NCI-H1105 treated with DMSO at 0.1 percent for 48 hours (cell line): ENCODE results near the gene ZNF519.
"Not testable (repeated sequence)": the region's sequence is repeated elsewhere in the genome, so short reads cannot be mapped to it uniquely, and the experiment has no call there.

Experiments
- DNase-seq: peaks from one replicate; lab custom pipeline; 2025; lab: John Stamatoyannopoulos, UW

Gene ZNF519

DNA sequence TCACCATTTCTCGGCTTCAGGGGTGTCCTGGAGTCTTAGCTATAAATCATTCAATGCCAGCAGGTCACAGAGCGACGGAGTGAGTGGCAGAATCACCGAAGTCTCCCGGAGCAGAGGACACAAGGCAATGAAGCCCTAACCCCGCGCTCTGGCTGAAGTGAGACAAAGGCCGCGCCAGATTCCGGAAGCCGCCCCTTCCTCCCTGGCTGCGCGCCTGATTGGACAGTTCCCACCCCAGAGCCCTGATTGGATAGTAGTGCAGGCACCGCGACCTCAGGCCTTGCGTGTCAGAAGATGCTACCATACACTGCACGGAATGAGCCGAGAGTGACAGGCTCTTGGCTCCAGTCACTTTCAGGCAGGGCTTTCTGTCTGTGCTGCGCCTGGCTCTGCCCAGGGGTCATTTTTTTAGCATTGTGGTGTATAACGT lies at the start of gene ZNF519:
Gene ZNF519, minus strand, starts transcription at position 165 of the 430 bp plus-strand sequence. Its CDS starts 158 bp downstream, at position 7.
- DNase-seq = peak; percentile 95

DNA sequence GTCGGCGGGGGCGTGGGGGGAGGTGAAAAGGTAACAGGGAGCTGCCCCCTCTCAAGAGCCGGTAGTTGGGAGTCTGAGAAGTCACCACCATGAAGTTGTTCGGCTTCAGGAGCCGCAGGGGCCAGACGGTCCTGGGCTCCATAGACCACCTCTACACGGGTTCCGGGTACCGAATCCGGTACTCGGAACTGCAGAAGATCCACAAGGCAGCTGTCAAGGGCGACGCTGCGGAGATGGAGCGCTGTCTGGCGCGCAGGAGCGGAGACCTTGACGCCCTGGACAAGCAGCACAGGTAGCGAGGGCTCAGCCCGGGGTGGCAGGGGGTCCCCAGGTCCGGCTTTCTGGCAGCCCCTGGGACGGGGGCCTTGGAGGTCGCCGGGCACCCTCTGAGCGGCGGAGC lies 47.1 kb upstream of the ZNF519 start:
- DNase-seq = no peak

DNA sequence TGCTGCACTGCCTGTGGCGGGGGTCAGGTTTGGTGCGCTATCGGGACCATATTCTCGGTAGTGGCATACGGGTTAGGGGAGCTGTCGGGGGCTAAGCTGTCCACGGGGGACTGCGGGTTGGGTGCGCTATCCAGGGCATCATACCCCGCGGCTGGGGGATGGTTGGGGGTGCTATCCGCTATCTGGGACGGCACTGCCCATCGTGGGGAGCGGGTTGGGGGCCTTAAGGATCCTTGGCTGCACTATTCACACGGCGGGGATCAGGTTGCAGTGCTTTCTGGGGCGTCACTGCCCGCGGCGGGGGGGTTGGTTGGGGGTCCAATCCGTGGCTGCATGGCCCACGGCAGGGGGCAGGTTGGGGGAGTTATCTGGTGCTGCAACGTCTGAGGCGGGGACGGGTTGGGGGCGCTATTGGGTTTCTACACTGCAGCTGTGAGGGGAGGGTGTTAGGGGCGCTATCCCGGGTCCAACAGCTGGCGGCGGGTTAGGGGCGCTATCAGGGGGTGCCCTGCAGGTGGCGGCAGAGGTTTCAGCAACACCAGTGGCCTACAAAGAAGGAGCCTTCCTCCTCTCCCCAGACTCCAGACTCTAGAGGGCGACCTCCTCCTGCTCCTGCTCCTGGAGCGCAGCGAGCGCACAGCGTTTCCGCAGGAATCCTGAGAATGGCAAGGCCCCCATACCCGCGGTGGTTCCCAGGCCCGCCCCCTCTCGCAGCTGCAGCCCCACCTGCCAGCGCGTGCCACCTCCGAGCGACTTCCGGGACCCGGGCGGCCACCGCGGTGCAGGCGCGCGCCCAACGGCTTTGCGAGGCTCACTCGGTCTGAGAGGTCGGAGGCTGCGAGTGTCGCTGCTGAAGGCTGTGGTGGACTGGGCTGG lies 46.3 kb upstream of the ZNF519 start:
- peak; percentile 54 for DNase-seq

DNA sequence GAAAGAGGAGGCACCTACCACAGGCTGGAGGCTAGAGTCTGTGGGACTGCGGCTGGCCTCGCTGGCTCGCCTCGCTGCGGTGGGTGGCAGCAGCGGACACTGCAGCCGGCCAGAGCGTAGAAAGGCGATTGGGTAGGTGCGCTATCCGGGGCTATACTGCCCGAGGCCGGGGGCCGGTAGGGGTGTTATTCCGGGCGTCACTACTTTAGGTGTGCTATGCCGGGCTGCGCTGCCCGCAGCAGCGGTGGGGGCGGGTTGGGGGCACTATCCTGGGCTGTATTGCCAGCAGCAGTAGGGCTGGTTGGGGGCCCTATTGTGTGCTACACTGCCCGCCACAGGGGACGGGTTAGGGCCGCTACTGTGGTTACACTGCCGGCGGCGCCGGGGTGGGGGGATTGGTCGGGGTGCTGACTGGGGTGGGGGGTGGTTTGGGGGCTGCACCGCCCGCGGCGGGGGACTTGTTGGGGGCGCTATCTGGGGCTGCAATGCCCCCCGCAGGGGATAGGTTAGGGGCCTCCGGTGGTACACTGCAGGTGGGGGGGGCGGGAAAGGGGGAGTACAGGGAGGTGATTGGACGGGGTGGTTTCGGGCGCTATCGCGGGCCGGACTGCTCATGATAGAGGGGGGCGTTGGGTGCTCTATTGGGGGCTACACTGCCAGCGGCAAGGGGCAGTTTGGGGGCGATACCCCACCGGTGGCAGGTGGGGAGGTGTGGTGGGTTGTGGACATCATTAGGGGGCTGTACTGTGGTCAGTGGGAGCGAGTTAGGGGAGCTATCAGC lies 45.5 kb upstream of the ZNF519 start:
- not testable (repeated sequence) for DNase-seq

DNA sequence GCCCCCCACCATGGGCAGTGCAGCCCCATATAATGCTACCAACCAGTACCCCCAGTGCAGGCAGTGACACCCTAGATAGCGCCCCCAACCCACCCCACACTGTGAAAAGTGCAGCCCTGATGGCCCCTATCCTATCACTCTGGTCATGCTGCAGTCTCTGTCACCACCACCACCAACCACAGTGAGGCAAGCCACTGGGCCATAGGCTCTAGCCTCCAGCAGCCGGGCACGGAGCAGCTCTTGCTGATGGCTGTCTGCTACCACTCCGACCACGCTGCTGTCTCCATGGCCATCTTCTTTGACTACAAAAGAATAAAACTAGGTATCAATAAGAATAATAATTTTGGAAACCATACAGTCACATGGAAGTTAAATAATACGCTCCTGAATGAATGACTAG lies 43.2 kb upstream of the ZNF519 start:
- DNase-seq = not testable (repeated sequence)

DNA sequence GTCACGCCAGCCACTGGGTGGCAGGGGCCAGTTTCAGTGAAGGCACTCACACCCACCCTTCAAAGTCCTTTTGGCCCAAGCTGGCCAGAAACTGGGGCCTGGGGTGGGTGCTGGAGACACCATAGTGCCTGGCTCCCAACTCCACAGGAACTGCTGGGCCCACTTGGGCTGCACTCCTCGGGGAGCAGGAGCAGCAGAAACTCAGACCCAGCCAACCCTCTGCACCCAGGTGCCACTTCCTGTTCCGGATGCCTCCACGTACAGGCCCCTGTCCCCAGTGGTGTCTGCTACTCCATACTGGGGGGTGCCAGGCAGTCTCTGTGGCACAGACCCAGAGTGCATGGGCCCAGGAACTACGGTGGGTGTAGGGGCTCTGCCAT lies 42.5 kb upstream of the ZNF519 start:
- DNase-seq = no peak

DNA sequence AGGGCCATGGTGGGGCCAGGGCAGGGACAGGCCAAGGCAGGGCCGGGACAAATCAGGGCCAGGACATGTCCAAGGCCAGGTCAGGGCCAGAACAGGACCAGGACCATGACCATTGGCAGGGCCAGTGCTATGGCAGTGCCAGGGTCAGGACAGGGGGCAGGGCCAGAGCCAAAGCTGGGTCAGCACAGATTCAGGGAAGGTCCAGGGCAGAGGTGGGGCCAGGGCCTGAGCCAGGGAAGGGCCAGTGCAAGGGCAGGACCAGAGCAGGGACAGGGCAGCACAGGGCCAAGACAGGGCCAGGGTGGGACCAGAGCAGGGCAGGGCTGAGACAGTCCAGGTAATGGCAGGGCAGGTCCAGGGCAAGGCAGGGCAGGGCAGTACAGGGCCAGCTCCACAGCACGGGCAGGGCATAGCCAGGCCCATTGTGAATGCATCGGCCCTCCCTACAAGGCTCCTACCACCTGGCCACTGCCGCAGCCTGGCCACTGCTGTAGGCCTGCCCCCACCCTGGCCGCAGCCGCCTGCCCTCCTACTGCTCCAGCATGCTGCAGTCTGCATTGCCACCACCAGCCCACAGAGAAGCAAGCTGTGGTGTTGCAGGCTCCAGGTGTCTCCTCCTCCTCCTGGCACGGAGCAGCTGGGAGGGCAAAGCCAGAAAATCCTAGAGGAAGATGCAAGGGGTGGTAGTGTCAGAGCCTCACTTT lies 41.9 kb upstream of the ZNF519 start:
- DNase-seq = not testable (repeated sequence)

DNA sequence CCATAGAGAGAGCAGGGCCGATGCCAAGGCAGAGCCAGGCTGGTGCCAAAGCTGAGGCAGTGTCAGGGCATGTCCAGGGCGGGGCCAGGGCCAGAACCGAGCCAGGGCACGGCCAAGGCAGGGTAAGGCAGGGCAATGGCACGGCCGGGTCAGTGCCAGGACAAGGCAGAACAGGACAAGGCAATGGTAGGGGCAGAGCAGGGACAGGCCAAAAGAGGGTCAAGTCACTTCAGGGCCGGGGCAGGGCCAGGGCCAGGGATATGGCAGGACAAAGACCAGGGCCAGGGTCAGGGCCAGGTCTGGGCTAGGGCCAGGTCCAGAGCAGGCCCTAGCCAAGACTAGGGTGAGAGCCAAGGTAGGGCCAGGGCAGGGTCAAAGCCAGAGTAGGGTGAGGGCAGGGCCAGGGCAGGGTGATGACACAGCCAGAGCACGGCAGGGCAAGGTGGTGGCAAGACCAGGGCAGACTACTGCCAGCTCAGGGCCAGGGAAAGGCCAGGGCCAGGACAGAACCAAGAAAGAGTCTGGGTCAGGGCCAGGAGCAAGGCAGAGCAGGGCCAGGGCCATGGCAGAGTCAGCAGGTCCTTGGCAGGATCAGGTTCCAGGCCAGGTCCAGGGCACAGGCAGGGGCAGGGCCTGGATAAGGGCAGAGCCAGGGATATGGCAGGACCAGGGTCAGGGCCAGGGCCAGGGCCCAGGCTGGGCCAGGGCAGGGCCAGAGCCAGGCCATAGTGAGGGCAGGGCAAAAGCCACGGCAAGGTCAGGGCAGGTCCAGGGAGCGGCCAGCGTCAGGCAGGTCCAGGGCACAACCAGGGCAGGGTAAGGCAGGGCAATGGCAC lies 41.1 kb upstream of the ZNF519 start:
- not testable (repeated sequence) for DNase-seq

DNA sequence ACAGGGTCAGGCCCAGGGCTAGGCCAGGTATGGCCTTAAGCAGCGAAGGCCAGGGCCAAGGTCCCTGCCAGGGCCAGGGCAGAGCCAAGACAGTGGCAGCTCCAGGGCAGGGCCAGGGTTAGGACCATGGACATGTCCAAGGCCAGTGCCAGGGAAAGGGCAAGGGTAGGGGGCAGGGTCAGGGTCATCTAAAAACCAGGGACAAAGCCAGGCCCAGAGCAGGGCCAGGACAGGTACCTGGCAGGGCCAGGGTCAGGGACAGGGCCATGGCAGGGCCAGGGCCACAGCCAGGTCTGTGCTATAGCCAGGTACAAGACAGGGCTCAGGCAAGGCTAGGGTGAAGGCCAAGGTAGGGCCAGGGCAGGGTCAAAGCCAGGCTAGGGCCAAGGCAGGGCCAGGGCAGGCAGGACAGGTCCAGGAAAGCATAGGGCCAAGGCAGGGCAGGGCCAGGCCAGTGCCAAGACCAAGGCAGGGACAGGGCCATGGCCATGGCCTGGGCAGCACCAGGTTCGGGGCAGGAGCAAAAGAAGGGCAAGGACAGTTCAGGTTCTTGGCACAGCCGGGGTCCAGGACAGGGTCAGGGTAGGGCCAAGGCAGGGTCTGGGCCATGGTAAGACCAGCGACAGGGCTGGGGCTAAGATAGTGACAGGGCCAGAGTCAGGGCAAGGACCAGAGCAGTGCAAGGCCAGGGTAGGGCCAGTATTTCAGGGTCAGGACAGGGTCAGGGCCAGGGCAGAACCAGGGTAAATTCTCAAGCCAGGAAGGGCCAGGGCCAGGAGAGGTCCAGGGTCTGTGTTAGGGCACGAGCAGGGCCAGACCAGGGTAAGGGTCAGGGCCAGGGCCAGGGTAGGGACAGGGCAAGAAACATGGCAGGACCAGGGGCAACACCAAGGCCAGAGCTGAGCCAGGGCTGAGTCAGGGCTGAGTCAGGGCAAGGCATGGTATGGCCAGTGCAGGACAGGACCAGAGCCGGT lies 40.2 kb upstream of the ZNF519 start:
- not testable (repeated sequence) for DNase-seq

DNA sequence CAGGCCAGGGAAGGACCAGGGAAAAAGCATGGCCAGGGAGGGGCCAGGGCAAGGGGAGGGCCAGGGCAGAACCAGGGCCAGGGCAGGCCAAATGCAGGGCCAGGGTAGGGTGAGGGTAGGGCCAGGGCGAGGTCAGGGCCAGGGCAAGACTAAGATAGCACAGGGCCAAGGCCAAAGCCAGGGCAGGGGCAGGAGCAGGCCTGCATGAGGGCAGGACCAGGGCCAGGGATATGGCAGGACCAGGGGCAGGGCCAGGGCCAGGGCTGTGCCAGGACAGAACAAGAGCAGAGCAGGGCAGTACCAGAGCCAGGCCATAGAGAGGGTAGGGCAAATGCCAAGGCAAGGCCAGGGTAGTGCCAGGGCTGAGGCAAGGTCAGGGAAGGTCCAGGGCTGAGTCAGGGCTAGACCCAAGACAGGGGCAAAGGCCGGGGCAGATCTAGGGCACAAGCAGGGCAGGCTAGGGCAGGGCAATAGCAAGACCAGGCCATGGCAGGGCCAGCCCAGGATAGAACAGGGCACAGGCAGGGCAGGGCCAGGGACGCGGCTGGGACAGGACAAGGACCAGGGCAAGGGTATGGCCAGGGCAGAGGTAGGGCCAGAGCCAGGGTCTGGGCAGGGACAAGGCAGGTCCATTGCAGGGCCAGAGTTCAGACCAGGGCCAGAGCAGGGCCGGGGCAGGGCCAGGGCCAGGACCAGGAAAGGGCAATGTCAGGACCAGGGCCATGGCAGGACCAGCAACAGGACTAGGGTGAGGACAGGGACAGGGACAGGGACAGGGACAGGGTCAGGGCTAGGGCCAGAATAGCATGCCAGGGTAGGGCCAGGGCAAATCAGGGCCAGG lies 39.3 kb upstream of the ZNF519 start:
- DNase-seq = not testable (repeated sequence)

DNA sequence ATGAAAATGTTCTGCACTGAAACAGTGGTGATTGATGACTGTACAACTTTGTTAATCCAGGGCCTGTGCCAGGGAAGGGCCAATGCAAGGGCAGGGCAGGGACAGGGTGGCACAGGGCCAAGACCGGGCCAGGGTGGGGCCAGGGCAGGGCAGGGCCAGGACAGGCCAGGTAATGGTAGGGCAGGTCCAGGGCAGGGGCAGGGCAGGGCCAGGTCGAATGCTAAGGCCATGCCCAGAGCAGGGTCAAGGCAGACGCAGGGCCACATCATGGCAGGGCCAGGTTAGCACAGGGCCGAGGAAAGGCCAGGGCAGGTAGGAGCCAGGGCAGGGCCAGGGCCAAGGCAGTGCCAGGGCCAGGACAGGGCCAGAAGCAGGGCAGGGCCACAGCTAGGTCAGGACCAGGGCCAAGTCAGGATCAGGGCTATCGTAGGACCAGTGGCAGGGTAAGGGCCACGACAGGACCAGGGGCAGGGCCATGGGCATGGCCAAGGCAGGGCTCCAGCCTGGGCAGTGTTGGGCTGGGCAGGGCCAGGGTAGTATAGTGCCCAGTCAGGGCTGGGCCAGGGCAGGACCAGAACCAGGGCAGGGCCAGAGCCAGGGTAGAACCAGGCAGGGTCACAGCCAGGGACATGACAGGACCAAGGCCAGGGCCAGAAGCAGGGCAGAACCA lies 38.3 kb upstream of the ZNF519 start:
- DNase-seq = not testable (repeated sequence)

DNA sequence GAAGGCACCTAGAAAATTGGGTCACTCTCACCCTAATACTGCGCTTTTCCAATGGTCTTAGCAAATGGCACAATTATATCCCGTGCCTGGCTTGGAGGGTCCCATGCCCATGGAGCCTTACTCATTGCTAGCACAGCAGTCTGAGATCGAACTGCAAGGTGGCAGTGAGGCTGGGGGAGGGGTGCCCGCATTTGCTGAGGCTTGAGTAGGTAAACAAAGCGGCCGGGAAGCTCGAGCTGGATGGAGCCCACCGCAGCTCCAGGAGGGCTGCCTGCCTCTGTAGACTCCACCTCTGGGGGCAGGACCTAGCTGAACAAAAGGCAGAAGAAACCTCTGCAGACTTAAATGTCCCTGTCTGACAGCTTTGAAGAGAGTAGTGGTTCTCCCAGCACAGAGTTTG lies 30.7 kb upstream of the ZNF519 start:
- not testable (repeated sequence) for DNase-seq

DNA sequence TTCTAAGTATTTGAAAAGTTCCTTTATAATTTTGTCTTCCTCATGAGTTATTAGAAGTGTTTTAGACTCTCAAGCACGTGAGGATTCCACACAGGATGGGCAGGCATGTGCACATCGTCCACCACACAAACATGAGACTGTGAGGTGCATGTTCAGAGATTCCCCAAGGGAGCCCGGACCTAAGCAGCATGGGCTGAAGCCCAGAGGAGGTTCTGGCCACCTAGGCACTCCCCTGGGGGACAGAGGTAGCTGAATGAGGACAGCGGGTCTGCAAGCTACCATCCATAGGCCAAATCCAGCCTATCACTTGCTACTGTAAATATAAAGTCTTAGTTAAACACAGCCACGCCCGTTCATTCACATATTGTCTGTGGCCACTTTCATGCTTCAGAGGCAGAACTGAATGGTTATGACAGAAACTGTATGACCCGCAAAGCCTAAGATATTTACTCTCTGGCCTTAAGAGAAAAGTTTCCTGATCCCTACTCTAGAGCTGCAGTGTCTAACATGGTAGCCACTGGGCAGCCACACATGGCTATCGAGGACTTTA lies 19.4 kb upstream of the ZNF519 start:
- DNase-seq = not testable (repeated sequence)

DNA sequence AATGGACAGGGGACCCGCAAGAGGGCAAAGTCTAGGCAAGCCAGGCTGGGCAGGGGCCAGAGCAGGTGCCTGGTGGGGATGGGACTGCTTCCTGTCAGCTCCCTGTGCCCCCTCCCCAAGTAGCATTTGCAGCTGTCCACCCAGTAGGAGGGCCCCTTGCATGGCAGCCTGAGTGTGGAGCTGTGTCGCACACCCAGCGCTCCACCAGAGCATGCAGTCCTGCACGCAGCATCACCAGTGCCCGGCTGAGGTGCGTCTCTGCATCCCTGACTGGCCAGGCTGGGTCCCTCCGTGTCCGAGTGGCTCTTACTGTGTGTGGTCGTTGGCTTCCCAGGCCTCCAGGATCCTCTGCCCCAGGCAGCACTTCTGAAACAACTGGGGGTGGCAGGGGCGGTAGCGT lies 18.5 kb upstream of the ZNF519 start:
- DNase-seq = not testable (repeated sequence)

DNA sequence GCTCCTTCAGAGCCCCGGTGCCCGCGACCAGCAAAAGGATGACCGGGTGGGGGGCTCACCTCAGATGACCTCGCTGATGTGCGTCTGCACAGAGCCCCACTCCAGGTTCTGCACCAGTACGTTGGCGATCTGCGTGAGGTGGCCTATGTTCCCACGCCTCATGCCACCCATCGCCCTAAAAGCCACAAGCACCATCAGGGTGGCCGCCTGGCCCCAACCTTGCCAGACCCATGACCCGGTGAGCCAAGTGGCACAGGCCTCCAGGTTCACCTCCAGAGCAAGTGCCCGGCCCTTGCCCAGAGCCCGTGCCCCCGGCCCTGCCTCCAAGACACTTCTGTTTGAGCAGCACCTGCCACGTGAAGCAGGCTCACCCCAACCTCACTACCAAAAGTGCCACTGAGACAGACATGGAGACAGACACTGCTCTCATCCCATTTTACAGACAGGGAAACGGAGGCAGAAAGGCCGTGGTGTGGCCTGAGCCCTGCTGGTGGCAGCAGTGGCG lies 17.7 kb upstream of the ZNF519 start:
- not testable (repeated sequence) for DNase-seq

DNA sequence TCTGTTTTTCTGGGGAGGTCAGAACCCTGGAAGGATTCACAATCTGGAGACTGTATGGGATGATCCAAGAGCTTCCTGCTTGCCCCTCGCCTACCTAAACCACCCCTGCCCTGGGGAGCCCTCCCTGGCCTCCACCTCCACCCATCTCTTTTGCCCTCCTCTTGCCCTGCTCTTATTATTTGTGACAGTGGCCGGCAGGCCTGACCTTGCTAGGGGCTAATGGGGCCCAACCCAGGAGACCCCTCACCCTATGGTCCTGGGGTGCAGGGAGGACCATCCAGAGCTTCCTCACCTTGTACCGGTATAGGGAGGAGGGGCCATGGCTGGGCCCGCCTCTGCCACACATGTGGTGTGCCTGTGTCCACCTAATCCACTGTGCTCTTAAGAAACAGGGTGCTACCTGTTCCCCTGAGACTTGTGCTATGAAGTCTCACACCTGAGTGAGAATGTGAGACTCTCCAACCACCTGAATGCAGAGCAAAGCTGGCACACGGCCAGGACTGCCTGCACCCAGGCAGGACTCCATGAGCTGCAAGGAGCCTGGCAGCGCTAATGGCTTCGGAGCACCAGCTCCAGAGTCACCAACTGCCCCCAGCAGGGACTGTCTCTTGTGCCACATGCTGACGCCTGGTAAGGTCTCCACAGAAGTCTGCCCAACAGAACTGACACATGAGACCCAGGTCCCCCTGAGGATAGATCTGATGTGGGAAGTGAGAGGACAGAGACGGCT lies 17.1 kb upstream of the ZNF519 start:
- DNase-seq = not testable (repeated sequence)
